ENCODE measurements around the gene ROBO2. TPM values are rescaled to one million over a fixed set of nuclear protein-coding genes. Genes with fewer than 3 reads are reported as not detected.

ROBO2 gene
- total RNA-seq, 1 experiment from 2014 or later = not detected

DNA sequence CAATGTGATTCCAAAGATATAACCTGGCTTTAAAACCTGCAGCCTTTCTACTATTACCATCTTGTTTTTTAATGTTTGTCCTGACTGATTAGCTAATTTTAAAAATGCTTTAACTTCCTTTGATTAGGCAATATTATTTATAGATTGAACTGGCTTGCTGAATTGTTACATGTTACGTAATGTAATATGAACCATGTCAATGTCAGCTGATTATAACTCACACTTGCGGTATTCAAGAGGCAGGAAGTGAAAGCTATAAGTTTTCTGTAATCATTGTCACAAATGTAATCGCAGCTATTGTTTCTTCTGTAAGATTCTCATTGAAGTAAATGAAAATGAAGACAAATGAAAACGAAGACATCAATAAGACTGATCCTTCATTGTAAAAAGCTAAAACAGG, 146.8 kb downstream of the ROBO2 start:
- intact Hi-C loops (cut with micrococcal nuclease) = no loop called here
- Histone ChIP-seq H3K27me3 (ENCODE audit: insufficient read depth, low read length) (no peaks in the 10 kb centered on the region), H2AFZ (ENCODE audit: low read depth, low read length, poor library complexity, severe bottlenecking) (no peak overlapping the region), H3K9me3 (ENCODE audit: control insufficient read depth in 1 of 2, insufficient read depth in 1 of 2, low read depth in 1 of 2, low read length in 2 of 2) (peaks cover 3 to 40% of the 10 kb centered on the region in 2 experiments; a peak in 3 of 4 replicates), H3K36me3 (ENCODE audit: control insufficient read depth in 1 of 2, insufficient read depth in 2 of 2, low read length in 2 of 2) (no peaks in the 10 kb centered on the region), H3K4me1 (ENCODE audit: control insufficient read depth in 1 of 2, insufficient read depth in 2 of 2, low read length in 2 of 2) (no peaks in the 10 kb centered on the region), H3K27ac (ENCODE audit: low read depth, low read length) (no peak overlapping the region), H3K9ac (ENCODE audit: low read length) (no peak overlapping the region), H3K4me3 (replicated peaks in 1 of 2; ENCODE audit: low read depth in 1 of 2, low read length in 2 of 2) (no peak overlapping the region), H3K9me2 (ENCODE audit: insufficient read depth) (no peaks in the 10 kb centered on the region), H4K20me1 (ENCODE audit: insufficient read depth) (no peaks in the 10 kb centered on the region), H3K4me2 (ENCODE audit: low read length) (no peak overlapping the region), H3K79me2 (ENCODE audit: insufficient read depth, low read length) (no peaks in the 10 kb centered on the region)
- ChIA-PET RAD21 (ENCODE audit: low non-redundant PET in 1 of 2, low total read pairs in 2 of 2, uncharacterized antibody in 2 of 2, unreplicated experiment in 2 of 2) (no interaction called here), POLR2A (no interaction called here), CTCF (no interaction called here)
- no TSS peak for BruUV-seq (replicated peaks)
- DNase-seq (ENCODE audit: low read depth, low spot score) (no peak), ATAC-seq (no peak)
- TF ChIP-seq EZH2 (IDR thresholded peaks at IDR 0.05) (no peak), ZBTB33 (IDR thresholded peaks at IDR 0.05; ENCODE audit: extremely low read depth, insufficient replicate concordance, low read length) (no peak), CTCF (IDR thresholded peaks at IDR 0.05 in 2 of 3, conservative IDR thresholded peaks at IDR 0.05 in 1 of 3; ENCODE audit: borderline replicate concordance in 1 of 3, insufficient read depth in 1 of 3, low read depth in 2 of 3, low read length in 2 of 3) (no peak), RAD21 (IDR thresholded peaks at IDR 0.05; ENCODE audit: low read depth) (no peak), SRF (IDR thresholded peaks at IDR 0.05; ENCODE audit: low read depth) (no peak), REST (IDR thresholded peaks at IDR 0.05; ENCODE audit: low read depth) (no peak), CEBPB (IDR thresholded peaks at IDR 0.05; ENCODE audit: low read depth) (no peak), POLR2AphosphoS5 (IDR thresholded peaks at IDR 0.05; ENCODE audit: low read depth, low read length) (no peak), EZH2phosphoT487 (IDR thresholded peaks at IDR 0.05; ENCODE audit: borderline replicate concordance) (no peak), POLR2A (IDR thresholded peaks at IDR 0.05; ENCODE audit: borderline replicate concordance, extremely low read depth, insufficient read depth, insufficient read length) (no peak), TCF7L2 (IDR thresholded peaks at IDR 0.05; ENCODE audit: borderline replicate concordance, extremely low read depth, insufficient read depth, insufficient read length) (no peak), FOSL1 (IDR thresholded peaks at IDR 0.05; ENCODE audit: low read depth) (no peak), CBX3 (IDR thresholded peaks at IDR 0.05; ENCODE audit: low read depth) (no peak), JUND (IDR thresholded peaks at IDR 0.05) (no peak), MAX (IDR thresholded peaks at IDR 0.05) (no peak)
- TF ChIP-seq, protein P1, sequence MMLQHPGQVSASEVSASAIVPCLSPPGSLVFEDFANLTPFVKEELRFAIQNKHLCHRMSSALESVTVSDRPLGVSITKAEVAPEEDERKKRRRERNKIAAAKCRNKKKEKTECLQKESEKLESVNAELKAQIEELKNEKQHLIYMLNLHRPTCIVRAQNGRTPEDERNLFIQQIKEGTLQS (IDR thresholded peaks at IDR 0.05) = no peak

All from HCT116 (cell line).